Transverse colon (tissue), 4 donors: ENCODE data around the gene DDX47. TPM values are rescaled to one million over a fixed set of nuclear protein-coding genes. Genes with fewer than 3 reads are reported as not detected.
"Not testable (repeated sequence)": the region's sequence is repeated elsewhere in the genome, so short reads cannot be mapped to it uniquely, and the experiment has no call there.

Experiments used
- DNase-seq: peaks from one replicate; pipeline ENCODE4 v3.0.0-alpha.2; 2019
- H3K27ac ChIP-seq, 4 donors: fragments of 200-600 bp; sonication (generic); 2 replicates each; pipeline ENCODE4 v1.5.1; 2016 to 2018; ENCODE audit warnings: inconsistent platforms in 4 of 4
- H3K27me3 ChIP-seq: fragments of 200-600 bp; sonication (generic); 2 replicates; pipeline ENCODE4 v1.5.1; 2017; ENCODE audit warnings: inconsistent platforms
- H3K36me3 ChIP-seq, 4 donors: fragments of 200-600 bp; sonication (generic); 2 replicates each; pipeline ENCODE4 v1.5.1; 2017 to 2019; ENCODE audit warnings: inconsistent platforms in 4 of 4
- H3K4me1 ChIP-seq, 4 donors: fragments of 200-600 bp; sonication (generic); 2 replicates each; pipeline ENCODE4 v1.5.1; 2017 to 2020; ENCODE audit warnings: inconsistent platforms in 4 of 4
- H3K4me3 ChIP-seq, 4 donors: fragments of 200-600 bp; sonication (generic); 1 replicate in 1 of 4; 2 replicates in 3 of 4; pipeline versions ENCODE4 v1.5.1 to v1.6.1; 2017 to 2019; ENCODE audit warnings: inconsistent platforms in 4 of 4
- H3K9me3 ChIP-seq, 2 donors: fragments of 200-600 bp; sonication (generic); 2 replicates each; pipeline ENCODE4 v1.5.1; 2017 to 2019; ENCODE audit warnings: inconsistent platforms in 2 of 2
- EP300 ChIP-seq: sonication (generic); formaldehyde crosslinking; IDR thresholded peaks from one replicate; pipeline ENCODE4 v1.6.1; 2017; ENCODE audit warnings: antibody characterized with exemption, low read depth
- POLR2A ChIP-seq: fragments of 450-650 bp; IDR thresholded peaks from one replicate; pipeline ENCODE4 v1.6.1; 2016; ENCODE audit warnings: antibody characterized with exemption, mild to moderate bottlenecking, moderate library complexity
- POLR2AphosphoS5 ChIP-seq, 3 donors: sonication (generic); formaldehyde crosslinking; IDR thresholded peaks; one replicate each; pipeline ENCODE4 v1.6.1; 2016; ENCODE audit warnings: antibody characterized with exemption in 3 of 3
- WGBS, 2 donors: methylation state at CpG; one replicate each; pipeline ENCODE4 v1.1.5; 2018; ENCODE audit warnings: low coverage in 1 of 2; 5-methylcytosine and 5-hydroxymethylcytosine counted together
- in situ Hi-C, 4 donors: fragments of 200-750 bp; cut with MboI; loops; one replicate each; pipeline versions ENCODE4 v1.15.0 to v1.15.1; 2017; ENCODE audit warnings: low sequenced_read_pairs in 3 of 4, low pct_ligation_motif_present in 1 of 4, low pct_unique_long_range_greater_than_20kb in 1 of 4
- intact Hi-C: fragments of 100-400 bp; cut with DNase I; formaldehyde crosslinking; loops from one replicate; pipeline ENCODE4 v1.15.1; 2023; ENCODE audit warnings: low total_unique reads
- total RNA-seq, 4 donors: library from RNA; depleted of rRNA; stranded (reverse); fragments of >200 nt; gene quantifications; one replicate each; pipeline ENCODE4 v1.1.0, GENCODE V29; 2016
- TF ChIP-seq, protein P1 (sequence below), 5 experiments: fragments of 200-600 bp in 3 of 5; fragments of 450-650 bp in 2 of 5; sonication (generic) in 3 of 5; IDR thresholded peaks; 1 replicate in 2 of 5; 2 replicates in 3 of 5; pipeline ENCODE4 v1.5.1; 2016 to 2017; ENCODE audit warnings: antibody characterized with exemption in 5 of 5, inconsistent platforms in 3 of 5, mild to moderate bottlenecking in 2 of 5, moderate library complexity in 1 of 5

Gene DDX47
- total RNA-seq, 4 donors from 2014 or later: 22.1 to 47.8 (median 31.8) TPM

DNA sequence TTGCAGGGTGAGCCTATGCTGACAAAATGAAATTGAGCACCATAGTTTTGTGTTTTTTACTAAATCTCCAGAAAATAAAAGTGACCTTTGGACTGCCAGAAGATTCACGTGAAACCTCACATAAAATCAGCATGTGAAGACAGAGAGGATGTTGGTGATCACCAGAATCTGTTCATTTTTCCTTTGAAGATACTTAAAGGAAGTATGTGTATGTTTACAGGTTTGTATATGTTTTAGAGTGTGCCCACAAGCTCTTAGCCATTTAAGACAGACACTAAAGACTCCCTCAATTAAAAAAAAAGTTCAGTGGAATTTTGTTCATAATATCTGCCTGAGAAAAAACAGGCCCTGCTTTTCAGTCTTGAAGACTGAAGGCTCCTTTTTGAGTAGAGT lies 25.9 kb downstream of the DDX47 start:
- no peaks in the 10 kb centered on the region for H3K9me3 ChIP-seq
- intact Hi-C loops: no loop called here
- H3K27ac ChIP-seq: peak overlapping the region in 2 of 4 donors; percentile 30 to 48
- H3K4me1 ChIP-seq: peaks cover 4 to 39% (median 16%) of the 10 kb centered on the region in 4 donors
- in situ Hi-C loops: loop anchor here in 2 of 4 donors (10.0 to 25.0 kb wide), 2 partner anchors 146 to 148 kb away; no protein-coding TSS in a partner anchor
- no peak for DNase-seq
- H3K4me3 ChIP-seq: no peak overlapping the region
- 66 to 100% methylated on average over 1 of the region's 1 CpG for WGBS, 2 donors
- no peak for TF ChIP-seq POLR2A
- H3K27me3 ChIP-seq: no peaks in the 10 kb centered on the region
- no peaks in the 10 kb centered on the region for H3K36me3 ChIP-seq

DNA sequence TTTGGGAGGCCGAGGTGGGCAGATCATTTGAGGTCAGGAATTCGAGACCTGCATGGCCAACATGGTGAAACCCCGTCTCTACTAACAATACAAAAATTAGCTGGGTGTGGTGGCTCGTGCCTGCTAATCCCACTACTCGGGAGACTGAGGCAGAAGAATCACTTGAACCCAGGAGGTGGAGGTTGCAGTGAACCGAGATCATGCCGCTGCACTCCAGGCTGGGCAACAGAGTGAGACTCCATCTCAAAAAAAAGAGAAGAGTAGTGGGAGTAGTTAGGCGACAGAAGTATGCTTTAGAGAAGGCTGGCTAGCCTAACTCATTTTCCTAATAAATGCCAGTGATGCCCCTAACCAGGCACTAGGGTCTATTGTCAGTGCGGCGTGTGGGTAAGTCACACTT lies 26.3 kb downstream of the DDX47 start:
- DNase-seq, H3K4me3 ChIP-seq, H3K36me3 ChIP-seq, H3K27me3 ChIP-seq, H3K9me3 ChIP-seq, intact Hi-C loops: not testable (repeated sequence)
- in situ Hi-C loops: loop anchor here in 2 of 4 donors (10.0 to 25.0 kb wide), 2 partner anchors 145 to 148 kb away; no protein-coding TSS in a partner anchor
- WGBS, 2 donors: 60 to 75% methylated on average over 1 to 10 of the region's 10 CpGs
- Histone ChIP-seq H3K27ac (peak overlapping the region in 2 of 4 donors; percentile 47 to 48), H3K4me1 (peaks cover 4 to 39% (median 16%) of the 10 kb centered on the region in 4 donors)

DNA sequence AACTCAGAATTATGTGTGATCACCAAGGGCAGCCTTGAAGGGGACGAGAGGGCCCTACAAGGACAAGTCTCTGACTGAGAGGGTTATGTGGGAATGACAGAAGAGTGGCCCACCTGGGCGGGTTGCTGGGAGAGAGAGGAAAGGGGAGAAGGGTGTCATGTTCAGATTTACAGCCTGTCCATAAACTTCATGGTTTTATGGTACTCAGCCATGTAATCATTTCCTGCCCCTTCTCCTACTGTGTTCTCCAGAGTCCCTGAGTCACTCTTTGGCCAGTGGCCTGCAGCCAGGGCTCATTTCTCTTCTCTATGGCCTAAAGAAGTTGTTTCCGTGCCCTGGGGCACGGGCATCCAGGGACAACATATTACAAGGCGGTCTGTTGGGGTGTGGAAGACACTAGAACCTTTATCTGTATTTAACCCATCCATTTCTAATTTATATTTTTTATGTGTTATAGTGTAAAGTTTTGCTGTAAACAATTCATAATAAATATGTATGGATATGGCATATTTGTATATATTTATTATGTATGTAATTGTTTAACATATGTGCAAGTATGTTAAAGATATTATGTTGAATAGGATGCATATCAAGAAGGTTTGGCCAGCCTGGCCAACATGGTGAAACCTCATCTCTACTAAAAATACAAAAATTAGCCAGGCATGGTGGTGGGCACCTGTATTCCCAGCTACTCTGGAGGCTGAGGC lies 26.9 kb downstream of the DDX47 start:
- Histone ChIP-seq H3K36me3 (no peaks in the 10 kb centered on the region), H3K27ac (peak overlapping the region in 3 of 4 donors; percentile 6 to 48 (median 47)), H3K4me3 (no peak overlapping the region), H3K9me3 (no peaks in the 10 kb centered on the region), H3K27me3 (no peaks in the 10 kb centered on the region), H3K4me1 (peaks cover 4 to 39% (median 16%) of the 10 kb centered on the region in 4 donors)
- WGBS, 2 donors: 32 to 41% methylated on average over 4 to 5 of the region's 5 CpGs
- intact Hi-C loops: no loop called here
- in situ Hi-C loops: loop anchor here in 2 of 4 donors (10.0 to 25.0 kb wide), 2 partner anchors 145 to 147 kb away; no protein-coding TSS in a partner anchor
- DNase-seq: peak; percentile 87
- peak in 2 of 3 donors; percentile 38 to 68 for TF ChIP-seq POLR2AphosphoS5 (IDR thresholded peaks at IDR 0.05)
- TF ChIP-seq, protein P1, sequence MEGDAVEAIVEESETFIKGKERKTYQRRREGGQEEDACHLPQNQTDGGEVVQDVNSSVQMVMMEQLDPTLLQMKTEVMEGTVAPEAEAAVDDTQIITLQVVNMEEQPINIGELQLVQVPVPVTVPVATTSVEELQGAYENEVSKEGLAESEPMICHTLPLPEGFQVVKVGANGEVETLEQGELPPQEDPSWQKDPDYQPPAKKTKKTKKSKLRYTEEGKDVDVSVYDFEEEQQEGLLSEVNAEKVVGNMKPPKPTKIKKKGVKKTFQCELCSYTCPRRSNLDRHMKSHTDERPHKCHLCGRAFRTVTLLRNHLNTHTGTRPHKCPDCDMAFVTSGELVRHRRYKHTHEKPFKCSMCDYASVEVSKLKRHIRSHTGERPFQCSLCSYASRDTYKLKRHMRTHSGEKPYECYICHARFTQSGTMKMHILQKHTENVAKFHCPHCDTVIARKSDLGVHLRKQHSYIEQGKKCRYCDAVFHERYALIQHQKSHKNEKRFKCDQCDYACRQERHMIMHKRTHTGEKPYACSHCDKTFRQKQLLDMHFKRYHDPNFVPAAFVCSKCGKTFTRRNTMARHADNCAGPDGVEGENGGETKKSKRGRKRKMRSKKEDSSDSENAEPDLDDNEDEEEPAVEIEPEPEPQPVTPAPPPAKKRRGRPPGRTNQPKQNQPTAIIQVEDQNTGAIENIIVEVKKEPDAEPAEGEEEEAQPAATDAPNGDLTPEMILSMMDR (IDR thresholded peaks at IDR 0.05): no peak

DNA sequence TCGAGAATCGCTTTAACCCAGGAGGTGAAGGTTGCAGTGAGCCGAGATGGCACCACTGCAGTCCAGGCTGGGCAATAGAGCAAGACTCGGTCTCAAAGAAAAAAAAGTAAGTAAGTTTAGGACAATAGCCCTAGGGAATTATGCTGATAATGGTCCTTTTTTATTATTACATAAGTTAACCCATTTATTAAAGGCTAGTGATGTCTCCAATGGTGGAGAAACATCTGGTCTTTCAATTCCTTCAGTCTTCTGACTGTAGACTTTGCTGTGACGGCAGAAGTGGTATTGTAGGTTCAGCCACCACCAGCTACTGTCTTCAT lies 27.4 kb downstream of the DDX47 start:
- in situ Hi-C loops: loop anchor here in 1 of 4 donors (25.0 kb wide), 1 partner anchor 147 kb away; no protein-coding TSS in a partner anchor
- Histone ChIP-seq H3K27ac (peak overlapping the region in 2 of 4 donors; percentile 6 to 44), H3K9me3 (no peaks in the 10 kb centered on the region), H3K4me3 (no peak overlapping the region), H3K36me3 (no peaks in the 10 kb centered on the region), H3K4me1 (peaks cover 4 to 36% (median 15%) of the 10 kb centered on the region in 4 donors), H3K27me3 (no peaks in the 10 kb centered on the region)
- intact Hi-C loops: no loop called here
- no peak for DNase-seq
- TF ChIP-seq POLR2AphosphoS5 (IDR thresholded peaks at IDR 0.05): no peak
- no peak for TF ChIP-seq EP300
- no peak for TF ChIP-seq POLR2A
- TF ChIP-seq, protein P1 (IDR thresholded peaks at IDR 0.05): no peak
- WGBS, 2 donors: 85 to 100% methylated on average over 1 to 5 of the region's 5 CpGs

DNA sequence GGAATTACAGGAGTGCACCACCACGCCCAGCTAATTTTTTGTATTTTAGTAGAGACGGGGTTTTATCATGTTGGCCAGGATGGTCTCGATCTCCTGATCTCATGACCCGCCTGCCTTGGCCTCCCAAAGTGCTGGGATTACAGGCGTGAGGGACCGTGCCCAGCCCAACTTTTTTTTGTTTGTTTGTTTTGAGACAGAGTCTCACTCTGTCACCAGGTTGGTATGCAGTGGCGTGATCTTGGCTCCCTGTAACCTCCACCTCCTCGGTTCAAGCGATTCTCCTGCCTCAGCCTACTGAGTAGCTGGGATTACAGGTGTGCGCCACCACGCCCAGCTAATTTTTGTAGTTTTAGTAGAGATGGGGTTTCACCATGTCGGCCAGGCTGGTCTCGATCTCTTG lies 28.3 kb downstream of the DDX47 start:
- DNase-seq, H3K27ac ChIP-seq, intact Hi-C loops, H3K4me3 ChIP-seq, H3K9me3 ChIP-seq, H3K27me3 ChIP-seq, H3K36me3 ChIP-seq: not testable (repeated sequence)
- peaks cover 4 to 35% (median 14%) of the 10 kb centered on the region in 4 donors for H3K4me1 ChIP-seq
- in situ Hi-C loops: loop anchor here in 1 of 4 donors (25.0 kb wide), 1 partner anchor 146 kb away; no protein-coding TSS in a partner anchor
- 90 to 100% methylated on average over 7 to 13 of the region's 13 CpGs for WGBS, 2 donors
